Islet precursor cell (in vitro differentiated cells): ENCODE results near the gene PBOV1.

Experiments
- DNase-seq: peaks from one replicate; pipeline ENCODE4 v3.0.0-alpha.2; 2018

The PBOV1 gene

GRCh38 chr6:138218449-138218848 is at the start of gene PBOV1:
Gene PBOV1 (minus strand): TSS chr6:138218491. CDS start chr6:138218395, 96 bp downstream.
- no peak for DNase-seq

GRCh38 chr6:138266095-138266494 is 47.8 kb upstream of the PBOV1 start:
- DNase-seq = no peak

GRCh38 chr6:138264372-138264880 is 46.1 kb upstream of the PBOV1 start:
- no peak for DNase-seq

- DNase-seq = no peak
Measured at GRCh38 chr6:138263963-138264362, 45.7 kb upstream of the PBOV1 start.

- no peak for DNase-seq
Measured at GRCh38 chr6:138261116-138261780, 43.0 kb upstream of the PBOV1 start.

- DNase-seq = no peak
Measured at GRCh38 chr6:138258991-138259390, 40.7 kb upstream of the PBOV1 start.

- DNase-seq = no peak
Measured at GRCh38 chr6:138258197-138258596, 39.9 kb upstream of the PBOV1 start.

GRCh38 chr6:138257638-138258040 is 39.3 kb upstream of the PBOV1 start:
- DNase-seq = no peak

- no peak for DNase-seq
Measured at GRCh38 chr6:138255443-138255842, 37.2 kb upstream of the PBOV1 start.

- DNase-seq = no peak
Measured at GRCh38 chr6:138253731-138254130, 35.4 kb upstream of the PBOV1 start.

- no peak for DNase-seq
Measured at GRCh38 chr6:138250513-138251247, 32.4 kb upstream of the PBOV1 start.

- DNase-seq = no peak
Measured at GRCh38 chr6:138250053-138250452, 31.8 kb upstream of the PBOV1 start.

- DNase-seq = no peak
Measured at GRCh38 chr6:138248878-138249277, 30.6 kb upstream of the PBOV1 start.

- DNase-seq = no peak
Measured at GRCh38 chr6:138248011-138248410, 29.7 kb upstream of the PBOV1 start.

GRCh38 chr6:138246650-138247440 is 28.6 kb upstream of the PBOV1 start:
- no peak for DNase-seq

- no peak for DNase-seq
Measured at GRCh38 chr6:138245751-138246150, 27.5 kb upstream of the PBOV1 start.

GRCh38 chr6:138242987-138243592 is 24.8 kb upstream of the PBOV1 start:
- no peak for DNase-seq

- no peak for DNase-seq
Measured at GRCh38 chr6:138241934-138242333, 23.6 kb upstream of the PBOV1 start.

- no peak for DNase-seq
Measured at GRCh38 chr6:138241381-138241780, 23.1 kb upstream of the PBOV1 start.

GRCh38 chr6:138240476-138241245 is 22.4 kb upstream of the PBOV1 start:
- no peak for DNase-seq

GRCh38 chr6:138239774-138240173 is 21.5 kb upstream of the PBOV1 start:
- no peak for DNase-seq

- no peak for DNase-seq
Measured at GRCh38 chr6:138238368-138238767, 20.1 kb upstream of the PBOV1 start.
